ACHN (cell line): ENCODE data around the gene CPA2.
"Not testable (repeated sequence)": the region's sequence is repeated elsewhere in the genome, so short reads cannot be mapped to it uniquely, and the experiment has no call there.

ENCODE experiments used
- DNase-seq: peaks from one replicate; pipeline ENCODE4 v3.0.0-alpha.2; 2015
- in situ Hi-C: cut with HindIII; loops from 2 replicates; pipeline ENCODE4 v1.10.0; 2017; ENCODE audit warnings: low sequenced_read_pairs, low pct_ligation_motif_present, low pct_unique_long_range_greater_than_20kb

CPA2 gene

GRCh38 chr7:130299866-130300265 lies 33.2 kb downstream of the CPA2 start:
- no peak for DNase-seq
- in situ Hi-C loops = no loop called here

GRCh38 chr7:130301501-130302020 lies 34.9 kb downstream of the CPA2 start:
- DNase-seq = no peak
- in situ Hi-C loops = no loop called here

GRCh38 chr7:130302649-130303048 lies 36.0 kb downstream of the CPA2 start:
- in situ Hi-C loops = no loop called here
- no peak for DNase-seq

GRCh38 chr7:130303127-130303526 lies 36.5 kb downstream of the CPA2 start:
- in situ Hi-C loops = no loop called here
- DNase-seq = no peak

GRCh38 chr7:130303551-130303950 lies 36.9 kb downstream of the CPA2 start:
- in situ Hi-C loops = no loop called here
- no peak for DNase-seq

- in situ Hi-C loops = no loop called here
These were observed 37.3 kb downstream of the CPA2 start for GRCh38 chr7:130303982-130304381.

GRCh38 chr7:130304878-130305277 lies 38.2 kb downstream of the CPA2 start:
- DNase-seq = no peak
- in situ Hi-C loops = no loop called here

More at GRCh38 chr7:130303982-130304381, 37.3 kb downstream of the CPA2 start:
- DNase-seq = no peak

- no peak for DNase-seq
- in situ Hi-C loops = no loop called here
These were observed 38.9 kb downstream of the CPA2 start for GRCh38 chr7:130305433-130306042.

GRCh38 chr7:130309986-130310385 lies 43.3 kb downstream of the CPA2 start:
- in situ Hi-C loops = no loop called here
- DNase-seq = no peak

- in situ Hi-C loops = no loop called here
- DNase-seq = no peak
These were observed 47.6 kb downstream of the CPA2 start for GRCh38 chr7:130314305-130314704.

- DNase-seq = no peak
- in situ Hi-C loops = no loop called here
These were observed 52.9 kb downstream of the CPA2 start for GRCh38 chr7:130319541-130319940.

GRCh38 chr7:130321542-130322229 lies 55.0 kb downstream of the CPA2 start:
- in situ Hi-C loops, DNase-seq: not testable (repeated sequence)

GRCh38 chr7:130322615-130323014 lies 56.0 kb downstream of the CPA2 start:
- in situ Hi-C loops = no loop called here
- no peak for DNase-seq

GRCh38 chr7:130324306-130324943 lies 57.8 kb downstream of the CPA2 start:
- in situ Hi-C loops = no loop called here
- DNase-seq = no peak

GRCh38 chr7:130329681-130330080 lies 63.0 kb downstream of the CPA2 start:
- in situ Hi-C loops = no loop called here

GRCh38 chr7:130332259-130333053 lies 65.8 kb downstream of the CPA2 start:
- in situ Hi-C loops = no loop called here
- DNase-seq = no peak

More at GRCh38 chr7:130329681-130330080, 63.0 kb downstream of the CPA2 start:
- DNase-seq = no peak

- in situ Hi-C loops = no loop called here
- DNase-seq = no peak
These were observed 67.2 kb downstream of the CPA2 start for GRCh38 chr7:130333832-130334231.

- in situ Hi-C loops = no loop called here
- DNase-seq = no peak
These were observed 67.6 kb downstream of the CPA2 start for GRCh38 chr7:130334274-130334673.

- DNase-seq = no peak
- in situ Hi-C loops = no loop called here
These were observed 70.8 kb downstream of the CPA2 start for GRCh38 chr7:130337410-130337971.
